ENCODE data around the gene CNKSR3. TPM values are rescaled to one million over a fixed set of nuclear protein-coding genes. Genes with fewer than 3 reads are reported as not detected.

Gene CNKSR3
- total RNA-seq, 2 experiments from 2014 or later, result not detected

DNA sequence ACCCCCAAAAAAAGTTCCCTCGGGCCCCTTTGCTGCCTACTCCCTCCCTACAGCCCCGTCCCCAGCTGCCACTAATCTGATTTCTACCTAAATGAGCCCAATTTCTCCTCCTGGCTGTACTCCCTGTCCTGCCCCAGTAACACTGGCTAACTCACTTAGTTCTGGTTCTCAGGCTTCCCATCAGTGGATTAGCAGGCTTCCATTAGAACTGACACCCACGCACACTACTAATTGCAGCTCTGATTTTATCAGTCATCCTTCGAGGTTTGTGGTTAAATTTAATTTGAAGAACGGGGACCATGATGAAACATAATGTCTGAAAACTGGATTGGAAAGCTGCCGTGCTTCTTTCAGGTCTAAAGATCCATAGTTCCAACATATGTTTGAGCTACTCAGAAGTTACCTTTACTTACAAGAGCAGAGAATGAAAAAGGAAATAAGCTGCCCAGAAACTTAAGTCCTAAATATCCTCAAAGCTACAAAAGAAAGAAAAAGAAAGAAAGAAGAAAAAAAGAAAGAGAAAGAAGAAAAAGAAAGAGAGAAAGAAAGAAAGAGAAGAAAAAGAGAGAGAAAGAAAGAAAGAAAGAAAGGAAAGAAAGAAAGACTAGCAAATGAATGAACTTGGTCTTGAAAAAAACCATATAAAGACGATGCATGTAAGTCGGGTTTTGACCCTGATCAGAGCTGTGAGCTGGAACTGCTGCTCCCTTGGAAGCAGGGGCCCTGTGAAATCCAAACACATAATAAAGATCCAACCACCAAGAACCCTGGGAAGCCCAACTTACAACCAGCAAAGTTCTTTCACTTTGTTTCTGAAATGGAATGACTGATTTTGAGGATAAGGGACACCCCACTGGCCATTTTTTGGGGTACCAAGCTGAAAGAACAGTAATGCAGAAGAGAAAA lies 51.7 kb downstream of the CNKSR3 start:
- DNase-seq (no peak), ATAC-seq (ENCODE audit: low read depth) (no peak)
- Mint-ChIP-seq H3K36me3 (no peaks in the 10 kb centered on the region), H3K27ac (no peak overlapping the region), H3K9me3 (no peaks in the 10 kb centered on the region), H3K27me3 (peaks cover 5% of the 10 kb centered on the region), H3K4me3 (no peak overlapping the region), H3K4me1 (no peaks in the 10 kb centered on the region)
- POLR2A ChIA-PET, result no interaction called here

- no peaks in the 10 kb centered on the region for H3K9me3 Mint-ChIP-seq
- POLR2A ChIA-PET, result no interaction called here
- DNase-seq (no peak), ATAC-seq (ENCODE audit: low read depth) (no peak)
- H3K27me3 Mint-ChIP-seq, result peaks cover 5% of the 10 kb centered on the region
- H3K4me1 Mint-ChIP-seq, result no peaks in the 10 kb centered on the region
- H3K4me3 Mint-ChIP-seq, result no peak overlapping the region
- H3K27ac Mint-ChIP-seq, result no peak overlapping the region
- no peaks in the 10 kb centered on the region for H3K36me3 Mint-ChIP-seq
Observed at GRCh38 chr6:154457881-154458284, 52.6 kb downstream of the CNKSR3 start.

DNA sequence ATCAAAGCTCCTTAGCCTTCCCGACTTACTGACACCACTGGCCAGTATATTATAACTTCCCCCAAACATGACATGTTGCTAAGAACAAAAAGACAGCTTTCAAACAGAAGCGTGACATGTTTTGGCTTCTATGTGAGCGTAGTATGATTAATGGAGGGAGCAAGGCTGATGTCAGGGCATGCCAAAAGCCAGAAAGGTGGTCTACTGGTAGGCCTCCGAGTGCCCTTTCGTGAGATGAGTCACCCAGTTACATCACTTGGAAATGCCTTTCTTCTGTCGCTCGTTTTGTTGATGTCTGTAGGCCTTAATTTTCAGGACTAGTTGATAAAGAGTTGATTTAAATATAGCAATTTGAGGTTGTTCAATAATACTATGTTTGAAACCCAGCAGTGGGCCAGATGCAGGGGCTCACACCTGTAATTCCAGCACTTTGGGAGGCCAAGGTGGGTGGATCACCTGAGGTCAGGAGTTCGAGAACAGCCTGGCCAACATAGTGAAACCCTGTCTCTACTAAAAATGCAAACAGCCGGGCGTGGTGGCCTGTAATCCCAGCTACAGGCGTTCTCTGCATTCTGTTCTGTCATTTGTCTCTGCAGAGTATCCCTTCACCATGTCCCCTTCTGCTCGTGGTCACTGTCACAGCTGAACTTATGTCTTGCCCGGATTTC lies 53.3 kb downstream of the CNKSR3 start:
- DNase-seq (no peak), ATAC-seq (ENCODE audit: low read depth) (no peak)
- Mint-ChIP-seq H3K27me3 (peaks cover 5% of the 10 kb centered on the region), H3K4me3 (no peak overlapping the region), H3K9me3 (no peaks in the 10 kb centered on the region), H3K36me3 (no peaks in the 10 kb centered on the region), H3K27ac (no peak overlapping the region), H3K4me1 (no peaks in the 10 kb centered on the region)
- POLR2A ChIA-PET, result no interaction called here

GRCh38 chr6:154453329-154453728 lies 57.2 kb downstream of the CNKSR3 start:
- Mint-ChIP-seq H3K9me3 (no peaks in the 10 kb centered on the region), H3K4me3 (no peak overlapping the region), H3K4me1 (no peaks in the 10 kb centered on the region), H3K27me3 (no peaks in the 10 kb centered on the region), H3K36me3 (no peaks in the 10 kb centered on the region), H3K27ac (no peak overlapping the region)
- DNase-seq (no peak), ATAC-seq (ENCODE audit: low read depth) (no peak)
- POLR2A ChIA-PET, result no interaction called here

DNA sequence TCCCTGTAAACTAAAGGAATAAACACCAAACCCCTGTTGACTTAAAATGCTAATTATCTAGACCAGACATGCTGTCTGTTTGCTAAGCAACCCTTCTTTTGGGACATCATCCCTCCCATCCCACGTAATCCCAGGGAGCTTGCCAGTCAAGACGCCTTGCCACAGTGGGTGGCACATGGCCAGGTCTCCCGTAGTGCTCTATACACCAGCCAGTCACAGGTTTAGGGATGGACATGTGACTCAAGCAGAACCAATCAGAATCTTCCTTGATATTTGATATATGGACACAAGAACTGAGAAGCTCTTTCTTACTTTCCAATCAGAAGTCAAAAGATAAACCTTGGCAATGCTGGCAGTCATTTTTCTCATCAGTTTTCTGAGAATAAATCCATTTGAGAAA lies 60.0 kb downstream of the CNKSR3 start:
- POLR2A ChIA-PET, result no interaction called here
- Mint-ChIP-seq H3K4me1 (no peaks in the 10 kb centered on the region), H3K36me3 (no peaks in the 10 kb centered on the region), H3K27ac (no peak overlapping the region), H3K4me3 (no peak overlapping the region), H3K9me3 (no peaks in the 10 kb centered on the region), H3K27me3 (no peaks in the 10 kb centered on the region)
- DNase-seq (no peak), ATAC-seq (ENCODE audit: low read depth) (no peak)

DNA sequence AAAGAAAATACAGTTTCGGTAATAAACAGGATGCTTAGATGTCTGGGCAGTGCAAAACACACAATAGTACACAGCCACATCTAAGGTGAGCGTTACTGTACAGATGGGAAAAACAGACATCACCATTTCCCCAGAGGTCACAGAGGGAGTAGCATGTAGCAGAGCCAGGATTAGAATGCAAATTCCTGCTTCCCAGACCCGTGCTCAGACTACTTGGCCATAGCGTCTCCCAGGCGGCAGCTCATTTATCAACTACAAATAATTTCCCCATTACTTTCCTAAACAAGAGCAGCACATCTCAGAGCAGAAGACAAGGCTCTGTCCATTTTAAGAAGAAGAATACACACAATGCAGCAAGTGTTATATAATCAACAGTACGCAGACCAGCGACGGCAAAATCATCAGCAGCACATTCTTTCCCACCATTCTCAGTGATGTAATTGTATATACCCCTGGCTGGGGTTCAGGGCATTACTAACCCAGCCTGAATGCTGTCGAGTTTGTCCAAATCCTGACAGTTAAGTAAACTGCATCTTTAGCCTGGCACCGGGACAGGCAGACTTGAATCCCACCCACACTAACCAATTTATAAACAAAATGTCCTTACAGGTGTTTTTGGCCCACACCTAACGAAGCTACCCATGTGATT lies 61.9 kb downstream of the CNKSR3 start:
- no peaks in the 10 kb centered on the region for H3K36me3 Mint-ChIP-seq
- H3K27me3 Mint-ChIP-seq, result no peaks in the 10 kb centered on the region
- H3K4me3 Mint-ChIP-seq, result no peak overlapping the region
- ATAC-seq (ENCODE audit: low read depth), result no peak
- no peak for DNase-seq
- H3K27ac Mint-ChIP-seq, result no peak overlapping the region
- H3K9me3 Mint-ChIP-seq, result no peaks in the 10 kb centered on the region
- H3K4me1 Mint-ChIP-seq, result no peaks in the 10 kb centered on the region
- POLR2A ChIA-PET, result no interaction called here

- no peak for DNase-seq
- Mint-ChIP-seq H3K4me1 (no peaks in the 10 kb centered on the region), H3K4me3 (no peak overlapping the region), H3K27ac (no peak overlapping the region), H3K36me3 (no peaks in the 10 kb centered on the region), H3K27me3 (no peaks in the 10 kb centered on the region), H3K9me3 (no peaks in the 10 kb centered on the region)
- POLR2A ChIA-PET, result no interaction called here
- ATAC-seq (ENCODE audit: low read depth), result no peak
Observed at GRCh38 chr6:154447954-154448353, 62.5 kb downstream of the CNKSR3 start.

- no peak overlapping the region for H3K4me3 Mint-ChIP-seq
- POLR2A ChIA-PET, result no interaction called here
- H3K27me3 Mint-ChIP-seq, result no peaks in the 10 kb centered on the region
- H3K27ac Mint-ChIP-seq, result no peak overlapping the region
- no peaks in the 10 kb centered on the region for H3K4me1 Mint-ChIP-seq
- DNase-seq (no peak), ATAC-seq (ENCODE audit: low read depth) (no peak)
- no peaks in the 10 kb centered on the region for H3K36me3 Mint-ChIP-seq
- H3K9me3 Mint-ChIP-seq, result no peaks in the 10 kb centered on the region
Observed at GRCh38 chr6:154446984-154447383, 63.5 kb downstream of the CNKSR3 start.

DNA sequence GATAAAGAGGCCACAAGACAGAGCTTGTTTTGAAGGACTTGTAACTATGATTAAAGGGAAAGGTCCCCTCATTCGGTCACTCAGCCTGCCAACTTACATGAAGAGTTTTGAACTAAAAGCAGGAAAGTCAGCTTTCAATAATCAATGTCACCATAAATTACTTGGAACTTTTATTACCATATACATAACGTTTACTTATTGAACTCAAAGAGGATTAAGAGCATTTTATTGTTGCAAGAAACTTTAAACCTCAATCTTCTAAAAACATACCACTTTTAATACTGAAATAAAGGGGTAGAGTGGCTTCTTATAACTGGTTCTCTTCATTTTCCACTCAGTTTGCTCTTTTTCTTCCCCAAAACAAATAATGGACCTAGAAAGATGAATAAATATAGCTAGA lies 65.1 kb downstream of the CNKSR3 start:
- POLR2A ChIA-PET, result no interaction called here

DNA sequence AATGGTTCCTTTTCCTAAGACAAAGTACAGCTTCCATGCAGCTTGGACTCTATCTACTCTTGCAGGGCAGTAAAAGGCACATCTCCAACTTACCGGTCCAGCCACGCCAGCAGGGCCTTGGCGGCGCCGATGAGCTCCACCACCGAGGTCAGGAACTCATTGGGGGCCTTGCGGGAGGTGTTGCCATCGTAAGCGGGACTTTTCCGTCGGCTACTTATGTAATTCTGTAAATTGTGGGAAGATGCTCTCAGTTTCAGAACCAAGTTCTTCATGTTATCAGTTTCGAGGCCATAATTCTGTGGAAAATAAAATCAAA lies 68.5 kb downstream of the CNKSR3 start:
- Mint-ChIP-seq H3K4me1 (no peaks in the 10 kb centered on the region), H3K9me3 (no peaks in the 10 kb centered on the region), H3K27ac (no peak overlapping the region), H3K36me3 (no peaks in the 10 kb centered on the region), H3K4me3 (no peak overlapping the region), H3K27me3 (no peaks in the 10 kb centered on the region)
- POLR2A ChIA-PET, result no interaction called here
- DNase-seq, result no peak
- no peak for ATAC-seq (ENCODE audit: low read depth)

More for the DNA sequence above, 65.1 kb downstream of the CNKSR3 start:
- H3K27ac Mint-ChIP-seq, result no peak overlapping the region
- no peaks in the 10 kb centered on the region for H3K4me1 Mint-ChIP-seq
- H3K4me3 Mint-ChIP-seq, result no peak overlapping the region
- no peak for DNase-seq
- no peaks in the 10 kb centered on the region for H3K9me3 Mint-ChIP-seq
- no peaks in the 10 kb centered on the region for H3K27me3 Mint-ChIP-seq
- ATAC-seq (ENCODE audit: low read depth), result no peak
- H3K36me3 Mint-ChIP-seq, result no peaks in the 10 kb centered on the region

GRCh38 chr6:154440422-154441043 lies 70.0 kb downstream of the CNKSR3 start:
- DNase-seq (no peak), ATAC-seq (ENCODE audit: low read depth) (no peak)
- Mint-ChIP-seq H3K27me3 (peaks cover 3% of the 10 kb centered on the region), H3K9me3 (no peaks in the 10 kb centered on the region), H3K4me1 (no peaks in the 10 kb centered on the region), H3K27ac (no peak overlapping the region), H3K4me3 (no peak overlapping the region), H3K36me3 (no peaks in the 10 kb centered on the region)
- POLR2A ChIA-PET, result no interaction called here

- ATAC-seq (ENCODE audit: low read depth) (no peak), DNase-seq (no peak)
- Mint-ChIP-seq H3K36me3 (no peaks in the 10 kb centered on the region), H3K4me1 (no peaks in the 10 kb centered on the region), H3K4me3 (no peak overlapping the region), H3K27me3 (peaks cover 3% of the 10 kb centered on the region), H3K27ac (no peak overlapping the region), H3K9me3 (no peaks in the 10 kb centered on the region)
- POLR2A ChIA-PET, result no interaction called here
Observed at GRCh38 chr6:154440022-154440421, 70.5 kb downstream of the CNKSR3 start.

DNA sequence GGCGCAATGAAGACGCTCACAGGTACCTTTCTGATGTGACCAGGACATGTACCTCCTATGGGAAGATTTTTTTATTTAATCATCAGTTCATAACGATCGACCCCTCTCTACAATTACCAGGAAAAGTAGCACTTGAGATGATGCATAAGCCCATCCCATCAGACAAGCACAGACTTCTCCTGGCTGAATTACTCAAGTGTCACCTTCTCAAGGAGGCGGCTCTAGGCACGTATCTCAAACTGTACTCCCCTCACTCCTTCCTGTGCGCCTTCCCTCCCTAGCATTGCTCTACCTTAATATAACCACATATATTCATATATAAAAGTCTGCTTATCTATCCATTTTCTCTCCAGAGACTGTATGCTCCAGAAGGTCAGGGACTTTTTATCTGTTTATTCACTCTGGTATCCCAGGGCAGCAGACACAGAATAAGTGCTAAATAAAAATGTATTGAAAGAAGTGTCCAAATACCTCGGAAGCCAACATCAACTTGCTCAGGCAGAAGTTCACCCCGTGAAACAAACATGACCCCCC lies 71.5 kb downstream of the CNKSR3 start:
- H3K27me3 Mint-ChIP-seq, result peaks cover 5% of the 10 kb centered on the region

More for the DNA sequence above, 71.5 kb downstream of the CNKSR3 start:
- Mint-ChIP-seq H3K27ac (no peak overlapping the region), H3K9me3 (no peaks in the 10 kb centered on the region), H3K4me1 (no peaks in the 10 kb centered on the region), H3K4me3 (no peak overlapping the region), H3K36me3 (no peaks in the 10 kb centered on the region)
- ATAC-seq (ENCODE audit: low read depth), result no peak
- DNase-seq, result no peak
- POLR2A ChIA-PET, result no interaction called here

All from activated naive CD8-positive, alpha-beta T cell treated with anti-CD3 and anti-CD28 coated beads, Interleukin-2, amount 10 ng/mL, durations not matched to agents 7 days and 5 days (primary cell).